Measurements from ENCODE around the gene ZFAND3. TPM values are rescaled to one million over a fixed set of nuclear protein-coding genes. Genes with fewer than 3 reads are reported as not detected.

ZFAND3 gene
- total and polyA plus RNA-seq, 8 donors, result 19.8 to 164 (median 37.3) TPM

DNA sequence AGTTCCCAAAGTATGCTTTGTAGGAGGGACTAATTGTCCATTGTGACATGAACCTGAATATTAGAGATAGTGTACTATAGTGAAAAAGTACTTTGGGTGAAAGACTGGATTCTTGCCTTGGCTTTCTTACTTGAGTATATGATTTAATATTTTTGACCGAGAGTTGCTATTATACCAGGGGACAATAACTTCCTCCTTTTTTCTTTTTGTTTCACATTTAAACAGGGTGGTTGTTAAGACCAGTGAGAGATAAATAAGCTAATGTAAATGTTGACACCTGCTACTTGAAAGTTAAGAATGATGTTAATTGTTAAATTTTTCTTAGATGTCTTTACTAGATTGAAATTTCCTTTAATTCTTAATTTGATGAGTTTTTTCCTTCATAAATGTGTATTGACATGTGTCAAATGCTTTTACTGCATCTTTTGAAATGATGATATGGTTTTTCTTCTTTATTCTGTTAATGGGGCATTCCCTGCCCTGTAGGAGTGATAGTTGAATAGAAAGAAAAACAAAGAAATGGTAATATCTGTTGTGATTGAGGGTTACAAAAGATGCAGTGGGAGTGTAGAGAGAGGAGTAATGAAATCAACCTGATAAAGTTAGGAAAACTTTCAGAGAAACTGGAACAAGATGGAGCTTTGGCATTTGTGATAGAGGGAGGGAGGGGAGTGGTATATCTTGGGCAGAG lies 48.4 kb downstream of the ZFAND3 start:
- H3K27me3 ChIP-seq, result no peaks in the 10 kb centered on the region
- no peak for DNase-seq
- no peak overlapping the region for H3K27ac ChIP-seq
- H3K4me1 ChIP-seq, result peaks cover 6 to 59% (median 40%) of the 10 kb centered on the region in 4 donors
- intact Hi-C loops (cut with DNase I; ENCODE audit: low total_unique reads), result no loop called here
- WGBS, 5 donors, result 26 to 49% (median 35%) methylated on average over 1 of the region's 1 CpG
- TF ChIP-seq POLR2AphosphoS5 (IDR thresholded peaks at IDR 0.05), result no peak
- TF ChIP-seq, protein P1, sequence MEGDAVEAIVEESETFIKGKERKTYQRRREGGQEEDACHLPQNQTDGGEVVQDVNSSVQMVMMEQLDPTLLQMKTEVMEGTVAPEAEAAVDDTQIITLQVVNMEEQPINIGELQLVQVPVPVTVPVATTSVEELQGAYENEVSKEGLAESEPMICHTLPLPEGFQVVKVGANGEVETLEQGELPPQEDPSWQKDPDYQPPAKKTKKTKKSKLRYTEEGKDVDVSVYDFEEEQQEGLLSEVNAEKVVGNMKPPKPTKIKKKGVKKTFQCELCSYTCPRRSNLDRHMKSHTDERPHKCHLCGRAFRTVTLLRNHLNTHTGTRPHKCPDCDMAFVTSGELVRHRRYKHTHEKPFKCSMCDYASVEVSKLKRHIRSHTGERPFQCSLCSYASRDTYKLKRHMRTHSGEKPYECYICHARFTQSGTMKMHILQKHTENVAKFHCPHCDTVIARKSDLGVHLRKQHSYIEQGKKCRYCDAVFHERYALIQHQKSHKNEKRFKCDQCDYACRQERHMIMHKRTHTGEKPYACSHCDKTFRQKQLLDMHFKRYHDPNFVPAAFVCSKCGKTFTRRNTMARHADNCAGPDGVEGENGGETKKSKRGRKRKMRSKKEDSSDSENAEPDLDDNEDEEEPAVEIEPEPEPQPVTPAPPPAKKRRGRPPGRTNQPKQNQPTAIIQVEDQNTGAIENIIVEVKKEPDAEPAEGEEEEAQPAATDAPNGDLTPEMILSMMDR (IDR thresholded peaks at IDR 0.05), result no peak
- no peak for TF ChIP-seq POLR2A (IDR thresholded peaks at IDR 0.05)
- no peak for TF ChIP-seq EP300 (IDR thresholded peaks at IDR 0.05)
- H3K9me3 ChIP-seq, result peaks cover 0 to 8% (median 0%) of the 10 kb centered on the region in 4 donors
- no peaks in the 10 kb centered on the region for H3K36me3 ChIP-seq
- no peak overlapping the region for H3K4me3 ChIP-seq

DNA sequence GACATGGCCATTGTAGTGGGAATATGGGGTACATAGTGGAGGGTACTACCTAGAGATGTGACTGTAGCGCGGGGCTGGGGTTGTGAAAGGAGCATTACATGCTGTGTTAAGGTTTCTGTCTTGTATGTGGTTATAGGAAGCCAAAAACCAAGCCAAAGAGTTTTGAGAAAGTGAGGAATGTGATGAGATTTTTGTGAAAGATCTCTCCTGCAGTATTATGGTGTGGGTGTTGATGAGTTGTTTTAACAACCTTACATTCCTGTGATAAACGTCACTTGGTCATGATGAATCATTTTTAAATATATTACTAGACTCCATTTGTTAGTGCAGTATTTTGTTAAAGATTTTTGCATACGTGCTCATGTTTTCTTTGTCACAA lies 48.9 kb downstream of the ZFAND3 start:
- TF ChIP-seq EP300 (IDR thresholded peaks at IDR 0.05) (no peak), POLR2A (IDR thresholded peaks at IDR 0.05) (no peak), POLR2AphosphoS5 (IDR thresholded peaks at IDR 0.05) (no peak)
- TF ChIP-seq, protein P1 (IDR thresholded peaks at IDR 0.05), result no peak
- H3K27ac ChIP-seq, result no peak overlapping the region
- no peak for DNase-seq
- 52 to 66% (median 60%) methylated on average over 4 of the region's 4 CpGs for WGBS, 5 donors
- no peaks in the 10 kb centered on the region for H3K27me3 ChIP-seq
- no peak overlapping the region for H3K4me3 ChIP-seq
- no peaks in the 10 kb centered on the region for H3K36me3 ChIP-seq
- peaks cover 6 to 59% (median 37%) of the 10 kb centered on the region in 4 donors for H3K4me1 ChIP-seq
- H3K9me3 ChIP-seq, result peaks cover 0 to 8% (median 0%) of the 10 kb centered on the region in 4 donors
- intact Hi-C loops (cut with DNase I; ENCODE audit: low total_unique reads), result no loop called here

DNA sequence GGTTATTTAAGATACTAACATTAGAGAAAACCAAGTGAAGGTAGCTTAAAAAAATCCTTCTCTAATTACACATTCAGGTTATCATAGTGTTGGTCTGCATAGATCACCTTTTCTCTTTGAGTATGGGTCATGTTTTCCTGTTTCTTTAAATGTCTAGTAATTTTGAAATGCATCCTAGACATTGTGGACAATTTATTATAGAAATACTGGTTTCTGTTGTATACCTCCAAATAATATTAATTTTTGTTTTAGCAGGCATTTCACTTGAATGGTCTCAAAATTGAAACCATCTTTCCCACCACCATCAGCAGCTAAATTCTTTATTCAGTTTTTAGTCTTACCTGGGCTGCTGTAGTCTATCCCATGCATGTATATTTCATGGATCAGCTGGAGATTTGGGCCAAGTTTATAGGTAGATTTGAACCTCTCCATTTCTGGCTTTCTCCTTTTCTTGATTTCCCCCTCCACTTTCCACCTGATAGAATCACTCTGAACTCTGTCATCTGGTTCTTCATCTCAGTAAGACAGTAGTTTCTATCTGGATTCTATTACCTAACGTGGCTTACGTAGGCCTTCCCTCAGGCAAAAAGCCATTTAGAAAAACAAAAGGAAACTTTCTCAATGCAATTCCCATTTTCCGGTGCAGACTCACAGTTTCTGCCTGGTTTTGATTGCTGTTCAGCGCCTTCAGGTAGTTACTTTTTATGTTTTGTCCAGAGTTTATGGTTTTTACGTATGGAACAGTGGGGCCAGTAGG lies 52.3 kb downstream of the ZFAND3 start:
- Histone ChIP-seq H3K27me3 (no peaks in the 10 kb centered on the region), H3K9me3 (peaks cover 0 to 8% (median 0%) of the 10 kb centered on the region in 4 donors), H3K4me3 (no peak overlapping the region), H3K27ac (no peak overlapping the region), H3K4me1 (peaks cover 11 to 53% (median 33%) of the 10 kb centered on the region in 4 donors), H3K36me3 (no peaks in the 10 kb centered on the region)
- 93 to 98% (median 95%) methylated on average over 5 of the region's 5 CpGs for WGBS, 5 donors
- intact Hi-C loops (cut with DNase I; ENCODE audit: low total_unique reads), result no loop called here
- no peak for DNase-seq
- TF ChIP-seq POLR2AphosphoS5 (IDR thresholded peaks at IDR 0.05) (no peak), EP300 (IDR thresholded peaks at IDR 0.05) (no peak), POLR2A (IDR thresholded peaks at IDR 0.05) (no peak)
- TF ChIP-seq, protein P1 (IDR thresholded peaks at IDR 0.05), result no peak

DNA sequence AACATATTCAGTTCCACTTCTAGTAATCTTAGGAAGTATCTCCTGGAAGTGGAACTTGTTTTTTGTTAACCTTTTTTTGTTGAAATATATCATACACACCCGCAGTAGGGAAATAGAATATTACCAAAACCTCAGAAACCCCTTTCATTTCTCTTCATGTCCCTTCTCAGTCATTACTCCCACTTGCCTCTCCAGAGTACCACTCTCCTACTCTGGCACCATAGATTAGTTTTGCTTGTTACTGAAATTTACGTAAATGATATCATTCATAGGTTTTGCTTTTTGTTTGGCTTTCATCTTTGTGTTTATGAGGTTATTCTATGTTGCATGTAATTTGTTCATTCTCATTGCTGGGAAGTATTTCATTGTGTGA lies 52.8 kb downstream of the ZFAND3 start:
- TF ChIP-seq EP300 (IDR thresholded peaks at IDR 0.05) (no peak), POLR2A (IDR thresholded peaks at IDR 0.05) (no peak), POLR2AphosphoS5 (IDR thresholded peaks at IDR 0.05) (no peak)
- TF ChIP-seq, protein P1 (IDR thresholded peaks at IDR 0.05), result no peak
- peaks cover 0 to 8% (median 0%) of the 10 kb centered on the region in 4 donors for H3K9me3 ChIP-seq
- H3K27me3 ChIP-seq, result no peaks in the 10 kb centered on the region
- no peak for DNase-seq
- H3K36me3 ChIP-seq, result no peaks in the 10 kb centered on the region
- no peak overlapping the region for H3K27ac ChIP-seq
- intact Hi-C loops (cut with DNase I; ENCODE audit: low total_unique reads), result no loop called here
- no peak overlapping the region for H3K4me3 ChIP-seq
- 76 to 100% (median 92%) methylated on average over 2 of the region's 2 CpGs for WGBS, 5 donors
- peaks cover 13 to 53% (median 35%) of the 10 kb centered on the region in 4 donors for H3K4me1 ChIP-seq

Data from stomach (tissue), 9 donors.